Epidermal melanocyte (primary cell): ENCODE data around the gene PSME1.
A peak's percentile ranks its signal among the peaks of the same experiment; 100 is the strongest.

Experiments used
- DNase-seq: peaks from one replicate; pipeline ENCODE4 v3.0.0; 2011; ENCODE audit warnings: low spot score; ENCODE audit not compliant: insufficient read length

PSME1 gene

DNA sequence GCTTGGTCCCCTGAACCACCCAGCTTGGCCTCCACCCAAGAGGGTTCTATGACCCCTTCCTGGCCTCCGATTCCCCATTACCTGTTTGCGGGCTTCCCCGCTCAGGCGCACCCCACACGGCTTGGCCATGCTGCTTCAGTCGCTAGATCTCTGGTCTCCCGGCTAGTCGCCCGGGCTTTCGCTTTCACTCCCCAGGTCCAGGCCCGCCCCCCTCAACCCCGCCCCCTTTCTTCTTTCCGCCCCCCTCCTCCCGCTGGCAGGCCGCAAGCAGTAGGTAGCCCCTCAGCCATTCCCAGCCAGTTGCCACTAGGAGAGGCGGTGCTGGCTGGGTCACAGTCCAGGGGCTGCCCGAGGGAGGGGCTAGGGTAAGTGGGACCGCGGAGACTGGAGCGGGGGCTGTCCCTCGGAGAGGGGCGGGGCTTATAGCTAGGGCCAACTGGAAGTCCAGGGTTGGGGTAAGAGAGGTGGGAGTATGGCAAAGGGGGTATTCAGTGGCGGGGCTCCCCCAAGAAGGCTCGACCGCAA is 10.5 kb downstream of the PSME1 start, which contains the start of gene PSME2:
TSS of gene PSME2 (minus strand) at position 158 of the 525 bp plus-strand sequence. CDS start at position 129, 29 bp downstream.
- DNase-seq: peak; percentile 85

- peak; percentile 93 for DNase-seq
Measured at GRCh38 chr14:24146978-24147760, 11.2 kb downstream of the PSME1 start, which contains the start of gene RNF31. RNF31 (plus strand) TSS chr14:24147498; CDS start chr14:24147699, 201 bp downstream.

DNA sequence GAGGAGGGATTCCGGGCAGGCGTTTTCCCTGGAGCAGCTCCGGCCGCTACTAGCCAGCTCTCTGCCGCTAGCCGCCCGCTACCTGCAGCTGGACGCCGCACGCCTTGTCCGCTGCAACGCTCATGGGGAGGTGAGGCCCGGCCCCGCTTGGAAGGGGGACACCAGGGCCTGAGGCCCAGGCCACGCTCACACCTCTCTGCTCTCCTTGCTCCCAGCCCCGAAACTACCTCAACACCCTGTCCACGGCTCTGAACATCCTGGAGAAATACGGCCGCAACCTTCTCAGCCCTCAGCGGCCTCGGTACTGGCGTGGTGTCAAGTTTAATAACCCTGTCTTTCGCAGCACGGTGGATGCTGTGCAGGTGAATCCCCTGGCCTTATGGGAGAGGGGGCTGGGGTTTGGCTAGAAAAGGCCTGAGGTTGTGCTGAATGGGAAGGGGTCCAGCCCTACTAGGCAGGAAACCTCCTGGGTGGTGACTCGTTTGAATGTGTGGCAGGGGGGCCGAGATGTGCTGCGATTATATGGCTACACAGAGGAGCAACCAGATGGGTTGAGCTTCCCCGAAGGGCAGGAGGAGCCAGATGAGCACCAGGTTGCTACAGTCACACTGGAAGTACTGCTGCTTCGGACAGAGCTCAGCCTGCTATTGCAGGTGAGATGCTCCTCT is 11.9 kb downstream of the PSME1 start:
- DNase-seq: no peak

- DNase-seq: no peak
Measured at GRCh38 chr14:24149302-24149969, 13.4 kb downstream of the PSME1 start.

DNA sequence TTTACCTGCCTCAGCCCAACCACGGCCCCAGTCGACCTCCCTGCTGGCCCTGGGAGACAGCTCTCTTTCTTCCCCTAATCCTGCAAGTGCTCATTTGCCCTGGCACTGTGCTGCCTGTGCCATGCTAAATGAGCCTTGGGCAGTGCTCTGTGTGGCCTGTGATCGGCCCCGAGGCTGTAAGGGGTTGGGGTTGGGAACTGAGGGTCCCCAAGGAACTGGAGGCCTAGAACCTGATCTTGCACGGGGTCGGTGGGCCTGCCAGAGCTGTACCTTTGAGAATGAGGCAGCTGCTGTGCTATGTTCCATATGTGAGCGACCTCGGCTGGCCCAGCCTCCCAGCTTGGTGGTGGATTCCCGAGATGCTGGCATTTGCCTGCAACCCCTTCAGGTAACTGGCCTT is 14.1 kb downstream of the PSME1 start:
- DNase-seq: no peak

GRCh38 chr14:24150567-24150966 is 14.6 kb downstream of the PSME1 start:
- DNase-seq: no peak

GRCh38 chr14:24150993-24151392 is 15.0 kb downstream of the PSME1 start:
- DNase-seq: no peak

DNA sequence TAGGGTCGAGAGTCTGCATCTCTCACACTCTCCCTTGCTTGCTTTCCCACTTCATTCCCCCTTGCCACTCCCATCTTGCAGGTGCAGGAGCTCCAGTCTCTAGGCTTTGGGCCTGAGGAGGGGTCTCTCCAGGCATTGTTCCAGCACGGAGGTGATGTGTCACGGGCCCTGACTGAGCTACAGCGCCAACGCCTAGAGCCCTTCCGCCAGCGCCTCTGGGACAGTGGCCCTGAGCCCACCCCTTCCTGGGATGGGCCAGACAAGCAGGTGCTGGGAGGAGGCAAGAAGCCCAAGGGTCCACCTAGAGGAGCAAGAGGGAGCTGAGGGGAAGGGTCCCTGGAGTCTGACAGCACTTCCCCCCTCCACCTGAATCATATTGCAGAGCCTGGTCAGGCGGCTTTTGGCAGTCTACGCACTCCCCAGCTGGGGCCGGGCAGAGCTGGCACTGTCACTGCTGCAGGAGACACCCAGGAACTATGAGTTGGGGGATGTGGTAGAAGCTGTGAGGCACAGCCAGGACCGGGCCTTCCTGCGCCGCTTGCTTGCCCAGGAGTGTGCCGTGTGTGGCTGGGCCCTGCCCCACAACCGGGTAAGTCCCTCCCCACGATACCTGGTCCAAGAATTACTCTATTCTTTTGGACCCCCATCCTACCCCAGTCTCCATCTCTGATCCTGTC is 15.5 kb downstream of the PSME1 start:
- DNase-seq: no peak

GRCh38 chr14:24155100-24155499 is 19.1 kb downstream of the PSME1 start:
- DNase-seq: no peak

- no peak for DNase-seq
Measured at GRCh38 chr14:24156840-24157239, 20.8 kb downstream of the PSME1 start.

- DNase-seq: no peak
Measured at GRCh38 chr14:24157331-24157730, 21.3 kb downstream of the PSME1 start.

DNA sequence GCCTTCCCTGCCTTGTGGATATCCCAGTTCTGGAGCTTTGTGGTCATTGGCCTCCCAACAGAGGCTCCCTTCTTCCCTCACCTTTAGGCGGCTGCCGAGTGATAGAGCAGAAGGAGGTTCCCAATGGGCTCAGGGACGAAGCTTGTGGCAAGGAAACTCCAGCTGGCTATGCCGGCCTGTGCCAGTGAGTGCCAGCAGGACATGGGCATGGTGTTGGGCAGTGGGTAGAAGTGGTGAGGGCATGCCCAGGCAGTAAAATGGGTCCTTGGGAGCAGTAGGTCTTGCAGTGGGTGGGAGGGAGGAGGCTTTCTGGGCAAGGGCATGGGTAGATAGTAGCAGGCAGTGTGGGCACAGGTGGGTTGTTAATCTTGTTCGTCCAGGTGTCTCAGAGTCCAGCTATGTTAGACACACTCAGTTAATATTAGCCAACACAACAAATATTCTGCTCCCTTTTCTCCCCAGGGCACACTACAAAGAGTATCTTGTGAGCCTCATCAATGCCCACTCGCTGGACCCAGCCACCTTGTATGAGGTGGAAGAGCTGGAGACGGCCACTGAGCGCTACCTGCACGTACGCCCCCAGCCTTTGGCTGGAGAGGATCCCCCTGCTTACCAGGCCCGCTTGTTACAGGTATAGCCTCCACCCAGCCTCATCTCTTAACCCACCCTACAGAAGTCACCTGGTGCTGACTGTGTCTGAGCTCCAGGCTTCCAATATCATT is 23.9 kb downstream of the PSME1 start:
- DNase-seq: no peak

DNA sequence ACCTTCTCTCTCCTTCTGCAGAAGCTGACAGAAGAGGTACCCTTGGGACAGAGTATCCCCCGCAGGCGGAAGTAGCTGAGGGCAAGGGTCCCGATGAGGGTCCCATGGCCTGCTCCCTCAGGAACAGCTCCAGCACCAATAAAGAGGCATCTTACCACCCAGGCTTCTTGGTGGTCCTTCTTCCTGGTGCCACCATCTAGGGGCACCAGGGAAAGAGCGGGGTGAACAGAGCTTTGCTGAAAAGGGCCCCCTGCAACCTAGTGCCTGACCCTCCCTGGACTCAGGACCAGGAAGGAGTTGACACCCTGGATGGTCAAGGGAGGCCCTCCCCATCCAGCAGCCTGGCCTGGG is 24.5 kb downstream of the PSME1 start:
- DNase-seq: no peak

- DNase-seq: peak; percentile 99
Measured at GRCh38 chr14:24160850-24161804, 25.1 kb downstream of the PSME1 start, which contains the start of gene IRF9. IRF9 (plus strand) TSS chr14:24161265; CDS start chr14:24162145, 880 bp downstream.

GRCh38 chr14:24162093-24162492 is 26.1 kb downstream of the PSME1 start:
- no peak for DNase-seq

DNA sequence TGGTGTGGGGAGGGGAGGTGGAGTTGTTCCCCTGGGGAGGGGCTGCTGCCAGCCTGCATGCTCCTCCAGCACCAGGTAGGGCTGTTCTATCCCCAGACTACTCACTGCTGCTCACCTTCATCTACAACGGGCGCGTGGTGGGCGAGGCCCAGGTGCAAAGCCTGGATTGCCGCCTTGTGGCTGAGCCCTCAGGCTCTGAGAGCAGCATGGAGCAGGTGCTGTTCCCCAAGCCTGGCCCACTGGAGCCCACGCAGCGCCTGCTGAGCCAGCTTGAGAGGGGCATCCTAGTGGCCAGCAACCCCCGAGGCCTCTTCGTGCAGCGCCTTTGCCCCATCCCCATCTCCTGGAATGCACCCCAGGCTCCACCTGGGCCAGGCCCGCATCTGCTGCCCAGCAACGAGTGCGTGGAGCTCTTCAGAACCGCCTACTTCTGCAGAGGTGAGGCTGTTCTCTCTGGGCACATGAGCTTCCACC is 28.6 kb downstream of the PSME1 start:
- DNase-seq: no peak

GRCh38 chr14:24165785-24166184 is 29.8 kb downstream of the PSME1 start:
- DNase-seq: no peak

GRCh38 chr14:24167469-24168114 is 31.6 kb downstream of the PSME1 start:
- DNase-seq: no peak
